Skin of body (tissue), 2 donors: ENCODE measurements around the gene BRSK1. TPM values are rescaled to one million over a fixed set of nuclear protein-coding genes. Genes with fewer than 3 reads are reported as not detected.

ENCODE experiments used
- DNase-seq: peaks from one replicate; lab custom pipeline; 2025; lab: John Stamatoyannopoulos, UW
- total RNA-seq: library from RNA; depleted of rRNA; stranded (reverse); fragments of >200 nt; gene quantifications from one replicate; pipeline ENCODE4 v1.2.3, GENCODE V29; 2014

The BRSK1 gene
- total RNA-seq, 1 donor from 2014 or later: 3.6 TPM

GRCh38 chr19:55253842-55254624, 29.8 kb upstream of the BRSK1 start:
- no peak for DNase-seq

- no peak for DNase-seq
Observed at GRCh38 chr19:55254625-55254977, 29.2 kb upstream of the BRSK1 start.

- DNase-seq: no peak
Observed at GRCh38 chr19:55255618-55256423, 28.0 kb upstream of the BRSK1 start.

- DNase-seq: no peak
Observed at GRCh38 chr19:55256562-55257460, 27.0 kb upstream of the BRSK1 start.

GRCh38 chr19:55257461-55258420, 26.1 kb upstream of the BRSK1 start:
- no peak for DNase-seq

- no peak for DNase-seq
Observed at GRCh38 chr19:55258476-55258827, 25.3 kb upstream of the BRSK1 start.

GRCh38 chr19:55258828-55259539, 24.8 kb upstream of the BRSK1 start, which contains the start of gene PPP6R1:
Gene PPP6R1 (minus strand): TSS chr19:55259017. CDS start chr19:55247103, 11,914 bp downstream.
- DNase-seq: peak; percentile 99

GRCh38 chr19:55259540-55260210, 24.1 kb upstream of the BRSK1 start:
- no peak for DNase-seq

- no peak for DNase-seq
Observed at GRCh38 chr19:55261671-55262126, 22.1 kb upstream of the BRSK1 start.

- no peak for DNase-seq
Observed at GRCh38 chr19:55262359-55262758, 21.4 kb upstream of the BRSK1 start.

- DNase-seq: no peak
Observed at GRCh38 chr19:55264531-55264930, 19.3 kb upstream of the BRSK1 start.

GRCh38 chr19:55265173-55265572, 18.6 kb upstream of the BRSK1 start:
- no peak for DNase-seq

GRCh38 chr19:55265723-55266386, 17.9 kb upstream of the BRSK1 start:
- DNase-seq: no peak

GRCh38 chr19:55266404-55266803, 17.4 kb upstream of the BRSK1 start:
- DNase-seq: no peak

GRCh38 chr19:55266840-55267239, 17.0 kb upstream of the BRSK1 start:
- DNase-seq: no peak

- DNase-seq: no peak
Observed at GRCh38 chr19:55269299-55269698, 14.5 kb upstream of the BRSK1 start.

- no peak for DNase-seq
Observed at GRCh38 chr19:55270172-55270942, 13.4 kb upstream of the BRSK1 start.

GRCh38 chr19:55272142-55272541, 11.7 kb upstream of the BRSK1 start:
- no peak for DNase-seq
